ENCODE measurements around the gene IP6K3.
A peak's percentile ranks its signal among the peaks of the same experiment; 100 is the strongest.

The IP6K3 gene

GRCh38 chr6:33686981-33687975, 59.4 kb downstream of the IP6K3 start:
- no peak for DNase-seq

GRCh38 chr6:33686225-33686924, 60.3 kb downstream of the IP6K3 start:
- no peak for DNase-seq

GRCh38 chr6:33685411-33686224, 61.1 kb downstream of the IP6K3 start:
- no peak for DNase-seq

GRCh38 chr6:33684983-33685382, 61.7 kb downstream of the IP6K3 start:
- DNase-seq = no peak

GRCh38 chr6:33684428-33684896, 62.2 kb downstream of the IP6K3 start:
- DNase-seq = no peak

- no peak for DNase-seq
These were observed 62.9 kb downstream of the IP6K3 start for GRCh38 chr6:33683576-33684427.

- no peak for DNase-seq
These were observed 63.6 kb downstream of the IP6K3 start for GRCh38 chr6:33683051-33683571.

GRCh38 chr6:33682341-33682740, 64.4 kb downstream of the IP6K3 start:
- DNase-seq = no peak

- DNase-seq = no peak
These were observed 66.9 kb downstream of the IP6K3 start for GRCh38 chr6:33679761-33680160.

GRCh38 chr6:33678932-33679490, 67.7 kb downstream of the IP6K3 start:
- DNase-seq = no peak

- DNase-seq = no peak
These were observed 68.3 kb downstream of the IP6K3 start for GRCh38 chr6:33678233-33678931.

- DNase-seq = no peak
These were observed 69.0 kb downstream of the IP6K3 start for GRCh38 chr6:33677689-33678088.

- DNase-seq = peak in 1 of 3 donors; percentile 7
These were observed 69.5 kb downstream of the IP6K3 start for GRCh38 chr6:33677143-33677660.

- DNase-seq = no peak
These were observed 70.1 kb downstream of the IP6K3 start for GRCh38 chr6:33676416-33677142.

GRCh38 chr6:33675968-33676367, 70.7 kb downstream of the IP6K3 start:
- no peak for DNase-seq

GRCh38 chr6:33673851-33674250, 72.9 kb downstream of the IP6K3 start:
- no peak for DNase-seq

- peak; percentile 85 to 87 (median 86) for DNase-seq
These were observed 73.9 kb downstream of the IP6K3 start for GRCh38 chr6:33672808-33673207.

GRCh38 chr6:33671744-33672072, 75.0 kb downstream of the IP6K3 start:
- no peak for DNase-seq

Measured in suppressor macrophage treated with lipopolysaccharide for 1 hour (primary cell).